Fibroblast of the aortic adventitia (primary cell): ENCODE data around the gene NUP42. TPM values are rescaled to one million over a fixed set of nuclear protein-coding genes. Genes with fewer than 3 reads are reported as not detected.

Source experiments
- DNase-seq: peaks from one replicate; pipeline ENCODE4 v3.0.0-alpha.2; 2010; ENCODE audit warnings: low read depth
- H3K4me3 ChIP-seq: 2 replicates; pipeline ENCODE4 v1.5.1; 2011; ENCODE audit warnings: low read depth, mild to moderate bottlenecking, control low read depth, low read length, moderate library complexity
- CTCF ChIP-seq: IDR thresholded peaks from 2 replicates; pipeline ENCODE4 v1.5.1; 2011; ENCODE audit warnings: mild to moderate bottlenecking, low read length, control low read depth, inconsistent platforms; ENCODE audit not compliant: insufficient read depth
- total RNA-seq: library from RNA; depleted of rRNA; stranded (reverse); fragments of >200 nt; gene quantifications from 2 replicates; pipeline ENCODE4 v1.2.3, GENCODE V29; 2012; ENCODE audit warnings: low replicate concordance

The NUP42 gene
- 13.4 and 27.6 TPM in 2 replicates for total RNA-seq

- peak; percentile 98 for DNase-seq
- H3K4me3 ChIP-seq = peak within 1 kb of the TSS; percentile 92
- TF ChIP-seq CTCF = no peak
Observed at GRCh38 chr7:23181684-23182553, at the start of gene NUP42. Gene NUP42, plus strand, starts transcription at chr7:23182048. Its CDS starts 38 bp downstream, at chr7:23182086.

- DNase-seq = no peak
- TF ChIP-seq CTCF = no peak
- H3K4me3 ChIP-seq = no peak overlapping the region
Observed at GRCh38 chr7:23133797-23134196, 48.1 kb upstream of the NUP42 start.

- TF ChIP-seq CTCF = no peak
Observed at GRCh38 chr7:23135755-23136154, 46.1 kb upstream of the NUP42 start.

GRCh38 chr7:23136216-23136615 lies 45.6 kb upstream of the NUP42 start:
- peak; percentile 19 for DNase-seq
- no peak for TF ChIP-seq CTCF
- no peak overlapping the region for H3K4me3 ChIP-seq

More at GRCh38 chr7:23135755-23136154, 46.1 kb upstream of the NUP42 start:
- no peak overlapping the region for H3K4me3 ChIP-seq
- no peak for DNase-seq

- TF ChIP-seq CTCF = no peak
- H3K4me3 ChIP-seq = no peak overlapping the region
- DNase-seq = no peak
Observed at GRCh38 chr7:23157679-23158078, 24.2 kb upstream of the NUP42 start.

- no peak for TF ChIP-seq CTCF
- H3K4me3 ChIP-seq = no peak overlapping the region
- DNase-seq = no peak
Observed at GRCh38 chr7:23158546-23158945, 23.3 kb upstream of the NUP42 start.

- no peak for DNase-seq
- H3K4me3 ChIP-seq = no peak overlapping the region
- TF ChIP-seq CTCF = no peak
Observed at GRCh38 chr7:23161482-23161881, 20.4 kb upstream of the NUP42 start.
